Right lung (tissue), 5 donors: Measurements from ENCODE around the gene ACADSB. TPM values are rescaled to one million over a fixed set of nuclear protein-coding genes. Genes with fewer than 3 reads are reported as not detected.

ENCODE experiments used
- DNase-seq, 2 donors: peaks; one replicate each; pipeline ENCODE4 v3.0.0-alpha.2; 2013
- polyA plus RNA-seq, 5 donors: library from polyadenylated mRNA; unstranded; fragments of 120-200 nt; gene quantifications; one replicate each; pipeline versions ENCODE4 v1.2.1 to v1.2.3, GENCODE V29; 2013; ENCODE audit warnings: inconsistent platforms in 1 of 5, low replicate concordance in 1 of 5; ENCODE audit not compliant: insufficient read length in 5 of 5, insufficient read depth in 1 of 5

ACADSB gene
- polyA plus RNA-seq, 5 donors: 13.8 to 26.6 (median 21.7) TPM

DNA sequence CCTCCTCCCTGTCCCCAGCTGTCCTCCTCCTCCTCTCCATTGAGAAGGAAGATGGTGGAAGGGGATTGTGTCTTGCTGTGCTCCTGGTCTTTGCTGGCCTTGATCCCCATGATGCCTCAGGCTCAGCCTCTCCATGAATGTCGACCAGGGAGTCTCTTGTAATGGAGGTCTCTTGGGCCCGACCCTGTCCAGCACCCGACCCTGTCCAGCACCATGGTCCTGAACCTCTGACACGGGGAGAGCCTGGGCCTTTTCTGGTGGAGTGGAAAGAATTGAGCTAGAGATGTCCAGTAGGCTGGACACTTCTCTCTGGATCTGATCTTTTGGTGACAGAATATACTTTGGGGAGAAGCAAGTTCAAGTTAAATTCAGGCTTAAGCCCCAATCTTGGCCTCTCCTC lies 84.7 kb downstream of the ACADSB start:
- DNase-seq: no peak

- DNase-seq: no peak
Measured at GRCh38 chr10:123096452-123096851, 87.6 kb downstream of the ACADSB start.

GRCh38 chr10:123097039-123097438 lies 88.2 kb downstream of the ACADSB start:
- no peak for DNase-seq

DNA sequence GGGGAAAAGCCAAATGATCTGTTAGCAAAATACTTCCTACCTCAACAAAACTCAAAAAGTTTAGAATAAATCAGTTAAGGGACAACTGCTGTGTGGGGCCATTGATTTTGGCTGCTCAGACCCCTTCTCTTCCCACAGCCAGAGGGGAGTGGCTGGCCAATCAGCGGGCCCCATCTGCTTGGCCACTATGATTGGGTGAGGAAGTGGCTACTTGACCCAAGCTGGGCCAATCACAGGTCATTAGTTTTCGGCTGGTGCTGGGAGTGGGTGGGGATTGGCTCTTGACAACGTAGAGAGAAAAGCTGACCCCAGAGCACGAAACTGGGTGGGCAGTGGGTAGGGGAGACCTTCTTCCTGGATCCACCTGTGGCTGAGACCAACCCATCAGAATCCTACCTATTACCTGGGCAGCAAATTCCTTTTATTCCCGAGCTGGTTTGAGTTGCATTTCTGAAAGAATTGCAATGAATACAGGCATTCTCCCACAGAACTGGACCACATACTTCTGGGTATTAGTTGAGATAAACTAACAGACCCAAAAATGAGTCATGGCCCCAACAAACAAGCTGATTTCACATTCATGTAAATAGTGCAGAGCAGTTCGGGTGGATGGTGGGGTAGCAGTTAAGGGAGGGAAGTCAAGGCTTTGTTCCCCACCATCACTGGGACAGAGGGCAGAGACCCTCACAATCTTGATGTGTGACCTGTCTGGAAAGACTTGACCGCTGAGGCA lies 91.4 kb downstream of the ACADSB start:
- DNase-seq: no peak

GRCh38 chr10:123101872-123102271 lies 93.1 kb downstream of the ACADSB start:
- no peak for DNase-seq

GRCh38 chr10:123102673-123103072 lies 93.9 kb downstream of the ACADSB start:
- DNase-seq: no peak

GRCh38 chr10:123103944-123104343 lies 95.1 kb downstream of the ACADSB start:
- no peak for DNase-seq

Other genes starting within 250 kb of the ACADSB start
- 1 to 10 TPM; 1.4 to 2.5 (median 2.2) TPM for gene CUZD1, start 163.1 kb upstream of the ACADSB start, polyA plus RNA-seq
- gene FAM24B, start 129.4 kb upstream of the ACADSB start, polyA plus RNA-seq: 1 to 10 TPM; 4.9 to 9.0 (median 7.7) TPM
- gene FAM24A, start 98.4 kb upstream of the ACADSB start, polyA plus RNA-seq: not detected
- gene C10orf88, start 54.8 kb upstream of the ACADSB start, polyA plus RNA-seq: 10 to 100 TPM; 15.9 to 25.4 (median 21.8) TPM
- 10 to 100 TPM in 2 of 5 donors, 1 to 10 TPM in 3; 6.6 to 11.1 (median 8.5) TPM for gene PSTK, start 28.6 kb upstream of the ACADSB start, polyA plus RNA-seq
- 10 to 100 TPM; 17.5 to 30.3 (median 24.2) TPM for gene IKZF5, start 211 bp upstream of the ACADSB start, polyA plus RNA-seq
- gene HMX3, start 127.0 kb downstream of the ACADSB start, polyA plus RNA-seq: not detected
- not detected for gene HMX2, start 139.1 kb downstream of the ACADSB start, polyA plus RNA-seq
- gene BUB3, start 145.4 kb downstream of the ACADSB start, polyA plus RNA-seq: 100 to 1,000 TPM in 3 of 5 donors, 10 to 100 TPM in 2; 92.3 to 160 (median 117) TPM